Right renal pelvis (tissue), 4 donors: ENCODE results near the gene SLAMF6. TPM values are rescaled to one million over a fixed set of nuclear protein-coding genes. Genes with fewer than 3 reads are reported as not detected.

Experiments used
- DNase-seq, 4 donors: peaks; one replicate each; pipeline ENCODE4 v3.0.0-alpha.2; 2013; ENCODE audit warnings: low read depth in 4 of 4, low spot score in 3 of 4, missing footprints in 1 of 4
- polyA plus RNA-seq, 4 donors: library from polyadenylated mRNA; unstranded; fragments of 120-200 nt; gene quantifications; one replicate each; pipeline ENCODE4 v1.2.1, GENCODE V29; 2013; ENCODE audit not compliant: insufficient read length in 4 of 4

Gene SLAMF6
- polyA plus RNA-seq, 4 donors: 0.06 to 0.21 (median 0.10) TPM

- DNase-seq: no peak
Observed at GRCh38 chr1:160437432-160438316, 85.4 kb downstream of the SLAMF6 start.

GRCh38 chr1:160436966-160437365 lies 86.1 kb downstream of the SLAMF6 start:
- DNase-seq: no peak

Other genes starting within 250 kb of the SLAMF6 start
- 10 to 100 TPM; 81.9 to 87.2 (median 82.8) TPM for gene PEX19, start 238.1 kb downstream of the SLAMF6 start, polyA plus RNA-seq
- gene COPA, start 180.0 kb downstream of the SLAMF6 start, polyA plus RNA-seq: 100 to 1,000 TPM; 145 to 157 (median 153) TPM
- 100 to 1,000 TPM; 155 to 170 (median 163) TPM for gene NCSTN, start 179.9 kb downstream of the SLAMF6 start, polyA plus RNA-seq
- under 1 TPM; 0.08 to 0.23 (median 0.16) TPM for gene NHLH1, start 156.2 kb downstream of the SLAMF6 start, polyA plus RNA-seq
- 10 to 100 TPM; 32.8 to 40.0 (median 35.9) TPM for gene VANGL2, start 122.7 kb downstream of the SLAMF6 start, polyA plus RNA-seq
- gene CD84, start 56.2 kb upstream of the SLAMF6 start, polyA plus RNA-seq: 1 to 10 TPM in 2 of 4 donors, under 1 TPM in 2; 0.70 to 1.6 (median 1.0) TPM
- under 1 TPM; 0.10 to 0.18 (median 0.16) TPM for gene SLAMF1, start 123.8 kb upstream of the SLAMF6 start, polyA plus RNA-seq
- gene CD48, start 188.6 kb upstream of the SLAMF6 start, polyA plus RNA-seq: 1 to 10 TPM; 1.1 to 1.8 (median 1.5) TPM
- under 1 TPM; 0.18 to 0.61 (median 0.38) TPM for gene SLAMF7, start 216.0 kb upstream of the SLAMF6 start, polyA plus RNA-seq